Smooth muscle cell (in vitro differentiated cells): ENCODE data around the gene MYRF. TPM values are rescaled to one million over a fixed set of nuclear protein-coding genes. Genes with fewer than 3 reads are reported as not detected.

Experiments used
- DNase-seq: peaks from one replicate; lab custom pipeline; 2025; ENCODE audit not compliant: unreplicated experiment; lab: John Stamatoyannopoulos, UW
- H2AFZ ChIP-seq: fragments of 200-600 bp; sonication (generic); 2 replicates; pipeline ENCODE4 v1.6.0; 2016; ENCODE audit warnings: antibody characterized with exemption, low read depth, mild to moderate bottlenecking
- H3F3A ChIP-seq: fragments of 200-600 bp; sonication (generic); 2 replicates; pipeline ENCODE4 v1.6.0; 2017; ENCODE audit warnings: antibody characterized with exemption, low read depth
- H3K27ac ChIP-seq: fragments of 200-600 bp; sonication (generic); 2 replicates; pipeline ENCODE4 v1.5.1; 2016; ENCODE audit warnings: low read depth, mild to moderate bottlenecking
- H3K27me3 ChIP-seq: fragments of 200-600 bp; sonication (generic); 2 replicates; pipeline ENCODE4 v1.6.1; 2016; ENCODE audit warnings: low read depth, mild to moderate bottlenecking
- H3K36me3 ChIP-seq: fragments of 200-600 bp; sonication (generic); 2 replicates; pipeline ENCODE4 v1.5.1; 2016; ENCODE audit warnings: low read depth
- H3K4me1 ChIP-seq: fragments of 200-600 bp; sonication (generic); 2 replicates; pipeline ENCODE4 v1.5.1; 2016; ENCODE audit warnings: low read depth
- H3K4me2 ChIP-seq: fragments of 200-600 bp; sonication (generic); 2 replicates; pipeline ENCODE4 v1.6.0; 2016; ENCODE audit warnings: mild to moderate bottlenecking
- H3K4me3 ChIP-seq: fragments of 200-600 bp; sonication (generic); 2 replicates; pipeline ENCODE4 v1.5.1; 2016; ENCODE audit warnings: mild to moderate bottlenecking
- H3K79me2 ChIP-seq: fragments of 200-600 bp; sonication (generic); 2 replicates; pipeline ENCODE4 v1.6.0; 2016; ENCODE audit warnings: low read depth, mild to moderate bottlenecking
- H3K9ac ChIP-seq: fragments of 200-600 bp; sonication (generic); 2 replicates; pipeline ENCODE4 v1.6.0; 2016; ENCODE audit warnings: low read depth
- H3K9me3 ChIP-seq: fragments of 200-600 bp; sonication (generic); replicated peaks from 2 replicates; pipeline ENCODE4 v1.5.1; 2016; ENCODE audit warnings: low read depth
- H4K20me1 ChIP-seq: fragments of 200-600 bp; sonication (generic); 2 replicates; pipeline ENCODE4 v1.6.0; 2016; ENCODE audit warnings: low read depth
- CTCF ChIP-seq: fragments of 200-600 bp; sonication (generic); IDR thresholded peaks from 2 replicates; pipeline ENCODE4 v1.5.1; 2017; ENCODE audit warnings: borderline replicate concordance, mild to moderate bottlenecking, antibody characterized with exemption; ENCODE audit not compliant: insufficient read depth, poor library complexity, severe bottlenecking
- WGBS: methylation state at CpG from one replicate; pipeline ENCODE4 v1.1.7; 2016; ENCODE audit warnings: low lambda C conversion rate; 5-methylcytosine and 5-hydroxymethylcytosine counted together
- polyA plus RNA-seq: library from polyadenylated mRNA; unstranded; fragments of >200 nt; fragmentation: Nextera tagmentation; extraction: Ambion mirVana; gene quantifications from 2 replicates; pipeline ENCODE4 v1.2.1, GENCODE V29; 2016
- total RNA-seq: library from RNA; depleted of rRNA; stranded (reverse); fragments of >200 nt; gene quantifications from 2 replicates; pipeline ENCODE4 v1.2.3, GENCODE V29; 2014

MYRF gene
- total and polyA plus RNA-seq, 2 experiments from 2014 or later: 11.1 to 13.7 TPM

- Histone ChIP-seq H3K4me3 (no peak overlapping the region), H3K36me3 (no peaks in the 10 kb centered on the region), H3K79me2 (peaks cover 12% of the 10 kb centered on the region), H3K27me3 (no peaks in the 10 kb centered on the region), H3K4me2 (no peak overlapping the region), H3K9ac (no peak overlapping the region), H4K20me1 (peaks cover 50% of the 10 kb centered on the region), H3F3A (no peaks in the 10 kb centered on the region), H2AFZ (no peak overlapping the region), H3K4me1 (peaks cover 21% of the 10 kb centered on the region), H3K9me3 (no peaks in the 10 kb centered on the region), H3K27ac (no peak overlapping the region)
- WGBS: 93% methylated on average over 13 of the region's 13 CpGs
- DNase-seq: no peak
- no peak for TF ChIP-seq CTCF
Measured at GRCh38 chr11:61766353-61766841, 14.0 kb downstream of the MYRF start.

GRCh38 chr11:61768376-61769076, 16.1 kb downstream of the MYRF start:
- Histone ChIP-seq H3K9me3 (no peaks in the 10 kb centered on the region), H3F3A (no peaks in the 10 kb centered on the region), H2AFZ (no peak overlapping the region), H3K36me3 (no peaks in the 10 kb centered on the region), H3K27ac (no peak overlapping the region), H3K79me2 (peaks cover 8% of the 10 kb centered on the region), H4K20me1 (peaks cover 30% of the 10 kb centered on the region), H3K9ac (no peak overlapping the region), H3K4me1 (peaks cover 5% of the 10 kb centered on the region), H3K27me3 (no peaks in the 10 kb centered on the region), H3K4me3 (no peak overlapping the region), H3K4me2 (no peak overlapping the region)
- 89% methylated on average over 11 of the region's 11 CpGs for WGBS
- TF ChIP-seq CTCF: no peak
- DNase-seq: no peak

- peak; percentile 6 for TF ChIP-seq CTCF
- Histone ChIP-seq H4K20me1 (peaks cover 22% of the 10 kb centered on the region), H3K36me3 (no peaks in the 10 kb centered on the region), H3K9me3 (no peaks in the 10 kb centered on the region), H3K4me1 (peaks cover 5% of the 10 kb centered on the region), H3K4me3 (no peak overlapping the region), H3F3A (no peaks in the 10 kb centered on the region), H3K27me3 (no peaks in the 10 kb centered on the region), H3K79me2 (peaks cover 2% of the 10 kb centered on the region), H3K4me2 (no peak overlapping the region), H2AFZ (no peak overlapping the region), H3K27ac (no peak overlapping the region), H3K9ac (no peak overlapping the region)
- 90% methylated on average over 33 of the region's 33 CpGs for WGBS
- DNase-seq: no peak
Measured at GRCh38 chr11:61769169-61769920, 16.9 kb downstream of the MYRF start.
